GM20000 (cell line): ENCODE data around the gene PRICKLE1.
"Not testable (repeated sequence)": the region's sequence is repeated elsewhere in the genome, so short reads cannot be mapped to it uniquely, and the experiment has no call there.

ENCODE experiments used
- DNase-seq: peaks from one replicate; pipeline ENCODE4 v3.0.0; 2012; ENCODE audit warnings: low spot score
- TF ChIP-seq, protein P1 (sequence below): IDR thresholded peaks from 2 replicates; pipeline ENCODE4 v1.5.1; 2012; ENCODE audit warnings: mild to moderate bottlenecking, control low read depth; ENCODE audit errors: extremely low read depth, missing control alignments

PRICKLE1 gene

DNA sequence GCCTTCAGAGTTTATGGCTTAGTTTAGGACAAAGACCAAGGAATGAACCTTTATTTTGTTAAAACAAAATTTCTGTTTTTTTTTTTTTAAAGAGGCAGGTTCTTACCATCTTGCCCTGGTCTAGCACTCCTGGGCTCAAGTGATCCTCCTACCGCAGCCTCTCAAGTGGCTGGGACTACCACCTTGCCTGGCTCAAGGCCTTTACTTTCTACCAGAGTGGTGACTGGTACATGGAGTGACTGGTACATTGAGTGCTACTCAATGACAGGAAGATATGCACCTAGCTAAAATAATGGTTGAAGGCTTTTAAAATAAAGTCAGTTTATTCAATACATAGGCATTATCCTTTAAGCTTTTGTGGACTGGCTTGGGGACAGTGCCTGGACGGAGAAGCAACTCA lies 32.6 kb downstream of the PRICKLE1 start:
- no peak for DNase-seq
- TF ChIP-seq, protein P1, sequence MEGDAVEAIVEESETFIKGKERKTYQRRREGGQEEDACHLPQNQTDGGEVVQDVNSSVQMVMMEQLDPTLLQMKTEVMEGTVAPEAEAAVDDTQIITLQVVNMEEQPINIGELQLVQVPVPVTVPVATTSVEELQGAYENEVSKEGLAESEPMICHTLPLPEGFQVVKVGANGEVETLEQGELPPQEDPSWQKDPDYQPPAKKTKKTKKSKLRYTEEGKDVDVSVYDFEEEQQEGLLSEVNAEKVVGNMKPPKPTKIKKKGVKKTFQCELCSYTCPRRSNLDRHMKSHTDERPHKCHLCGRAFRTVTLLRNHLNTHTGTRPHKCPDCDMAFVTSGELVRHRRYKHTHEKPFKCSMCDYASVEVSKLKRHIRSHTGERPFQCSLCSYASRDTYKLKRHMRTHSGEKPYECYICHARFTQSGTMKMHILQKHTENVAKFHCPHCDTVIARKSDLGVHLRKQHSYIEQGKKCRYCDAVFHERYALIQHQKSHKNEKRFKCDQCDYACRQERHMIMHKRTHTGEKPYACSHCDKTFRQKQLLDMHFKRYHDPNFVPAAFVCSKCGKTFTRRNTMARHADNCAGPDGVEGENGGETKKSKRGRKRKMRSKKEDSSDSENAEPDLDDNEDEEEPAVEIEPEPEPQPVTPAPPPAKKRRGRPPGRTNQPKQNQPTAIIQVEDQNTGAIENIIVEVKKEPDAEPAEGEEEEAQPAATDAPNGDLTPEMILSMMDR = no peak

DNA sequence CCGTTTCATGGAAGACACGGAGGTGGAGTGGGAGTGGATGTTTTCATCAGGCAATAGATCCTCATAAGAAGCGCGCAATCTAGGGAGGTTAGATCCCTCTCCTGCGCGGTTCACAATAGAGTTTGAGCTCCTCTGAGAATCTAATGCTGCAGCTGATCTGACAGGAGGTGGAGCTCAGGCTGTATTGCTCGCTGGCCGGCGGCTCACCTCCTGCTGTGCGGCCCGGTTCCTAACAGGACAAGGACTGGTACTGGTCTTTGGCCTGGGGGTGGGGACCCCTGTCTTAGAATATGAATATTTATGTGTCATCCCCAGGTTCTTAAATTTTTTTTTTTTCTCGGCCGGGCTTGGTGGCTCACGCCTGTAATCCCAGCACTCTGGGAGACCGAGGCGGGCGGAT lies 36.7 kb downstream of the PRICKLE1 start:
- no peak for DNase-seq
- TF ChIP-seq, protein P1 = no peak

DNA sequence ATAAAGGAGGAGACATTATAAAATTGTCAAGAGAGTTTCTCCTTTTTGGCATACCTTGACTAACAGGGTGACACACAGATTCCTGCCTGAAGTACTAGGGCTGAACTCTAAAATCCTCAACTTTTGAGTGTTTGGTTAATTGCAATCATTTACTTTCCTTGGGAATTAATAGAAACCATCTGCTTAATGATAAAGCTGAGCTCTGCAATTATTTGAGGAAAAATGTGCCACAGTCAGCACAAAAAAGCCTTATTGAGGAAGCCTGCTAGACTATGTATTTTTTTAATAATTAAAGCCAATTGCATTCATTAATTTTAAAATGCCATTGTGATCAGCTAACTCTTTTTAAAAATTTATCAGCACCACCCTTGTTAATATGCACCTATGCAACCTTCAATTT lies 38.7 kb downstream of the PRICKLE1 start:
- TF ChIP-seq, protein P1 = no peak
- DNase-seq = no peak

DNA sequence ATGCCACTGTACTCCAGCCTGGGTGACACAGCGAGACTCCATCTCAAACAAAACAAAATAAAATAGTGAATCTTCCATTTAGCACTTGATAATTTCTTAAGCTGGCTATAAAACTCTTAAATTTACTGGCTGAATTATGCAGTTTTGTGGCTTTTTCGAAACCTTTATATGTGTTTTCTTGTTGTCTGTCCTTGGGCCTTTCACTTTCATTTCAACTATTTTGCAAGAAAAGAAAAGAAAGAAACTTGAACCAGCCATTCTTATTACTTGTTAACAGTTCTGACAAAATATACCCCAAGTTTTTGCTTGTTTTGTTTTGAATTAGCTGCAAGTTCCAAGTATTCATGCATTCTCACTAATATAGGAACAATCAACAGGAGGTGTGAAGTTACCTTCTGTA lies 42.8 kb downstream of the PRICKLE1 start:
- no peak for DNase-seq
- TF ChIP-seq, protein P1 = no peak

DNA sequence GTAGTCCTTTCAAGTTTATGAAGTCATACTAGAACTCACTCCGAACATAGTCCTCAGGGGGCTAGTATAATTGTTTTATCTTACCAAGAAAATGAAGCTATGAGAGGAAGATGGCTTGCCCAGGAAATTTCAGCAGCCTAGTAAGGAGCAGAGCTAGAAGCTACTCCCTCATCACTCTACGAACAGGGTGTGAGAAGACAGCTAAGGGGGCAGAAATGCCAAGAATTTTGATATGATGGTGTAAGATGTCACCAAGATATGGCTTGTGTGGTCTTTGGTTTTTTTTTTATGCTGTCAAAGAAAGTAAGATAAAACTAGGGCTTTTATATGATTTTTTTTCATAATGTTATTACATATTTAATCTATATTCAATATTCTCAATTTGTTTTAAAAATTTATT lies 47.6 kb downstream of the PRICKLE1 start:
- no peak for DNase-seq
- TF ChIP-seq, protein P1 = no peak

DNA sequence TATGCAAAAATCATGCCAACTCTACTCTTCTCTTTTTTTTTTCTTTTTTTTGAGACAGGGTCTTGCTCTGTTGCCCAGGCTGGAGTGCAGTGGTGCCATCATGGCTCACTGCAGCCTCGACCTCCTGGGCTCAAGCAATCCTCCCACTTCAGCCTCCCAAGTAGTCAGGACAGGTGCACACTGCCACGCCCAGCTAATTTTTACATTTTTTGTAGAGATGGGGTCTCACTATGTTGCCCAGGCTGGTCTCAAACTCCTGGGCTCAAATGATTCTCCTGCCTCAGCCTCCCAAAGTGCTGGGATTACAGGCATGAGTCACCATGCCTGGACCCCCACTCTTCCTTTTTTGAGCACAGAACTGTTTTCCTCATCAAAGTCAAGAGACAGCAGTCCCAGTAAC lies 48.2 kb downstream of the PRICKLE1 start:
- DNase-seq = not testable (repeated sequence)

DNA sequence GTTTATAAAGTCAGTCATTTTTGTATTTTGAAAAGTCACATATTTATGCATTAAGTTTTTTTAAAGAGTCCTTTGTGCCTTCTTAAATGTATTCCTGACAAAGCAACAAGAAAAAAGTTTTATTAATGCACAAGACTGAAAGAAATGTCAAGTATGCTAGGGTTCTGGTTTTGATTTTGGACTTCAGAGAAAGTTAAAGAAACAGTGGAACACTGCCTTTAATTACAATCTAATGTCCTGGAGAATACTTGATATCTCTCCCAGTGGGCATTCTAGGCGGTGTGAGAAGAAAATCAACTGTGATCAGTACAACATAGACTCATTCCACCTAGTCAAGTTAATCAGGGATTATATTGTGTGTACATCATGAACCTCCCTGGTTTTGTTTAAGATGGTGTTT lies 49.9 kb downstream of the PRICKLE1 start:
- TF ChIP-seq, protein P1 = no peak
- no peak for DNase-seq

DNA sequence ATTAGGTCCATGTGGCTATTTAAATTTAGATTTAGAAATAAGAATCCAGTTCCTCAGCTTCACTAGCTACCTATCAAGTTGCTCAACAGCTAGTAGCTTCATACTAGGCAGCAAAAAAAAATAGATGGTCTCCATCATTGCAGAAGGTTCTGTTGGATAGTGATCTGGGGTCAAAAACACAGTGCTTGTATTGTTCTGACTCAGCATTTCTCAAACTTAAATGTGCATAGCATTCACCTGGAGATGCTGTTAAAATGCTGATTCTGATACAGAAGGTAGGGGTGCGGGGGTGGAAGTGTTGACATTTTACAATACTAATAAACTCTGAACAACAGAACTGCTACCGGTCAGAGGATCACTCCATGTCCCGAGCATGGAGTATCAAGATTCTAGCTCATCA lies 51.3 kb downstream of the PRICKLE1 start:
- DNase-seq = no peak
- TF ChIP-seq, protein P1 = no peak
